Measurements from ENCODE around the gene SLC32A1.

SLC32A1 gene, protein sequence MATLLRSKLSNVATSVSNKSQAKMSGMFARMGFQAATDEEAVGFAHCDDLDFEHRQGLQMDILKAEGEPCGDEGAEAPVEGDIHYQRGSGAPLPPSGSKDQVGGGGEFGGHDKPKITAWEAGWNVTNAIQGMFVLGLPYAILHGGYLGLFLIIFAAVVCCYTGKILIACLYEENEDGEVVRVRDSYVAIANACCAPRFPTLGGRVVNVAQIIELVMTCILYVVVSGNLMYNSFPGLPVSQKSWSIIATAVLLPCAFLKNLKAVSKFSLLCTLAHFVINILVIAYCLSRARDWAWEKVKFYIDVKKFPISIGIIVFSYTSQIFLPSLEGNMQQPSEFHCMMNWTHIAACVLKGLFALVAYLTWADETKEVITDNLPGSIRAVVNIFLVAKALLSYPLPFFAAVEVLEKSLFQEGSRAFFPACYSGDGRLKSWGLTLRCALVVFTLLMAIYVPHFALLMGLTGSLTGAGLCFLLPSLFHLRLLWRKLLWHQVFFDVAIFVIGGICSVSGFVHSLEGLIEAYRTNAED

DNA sequence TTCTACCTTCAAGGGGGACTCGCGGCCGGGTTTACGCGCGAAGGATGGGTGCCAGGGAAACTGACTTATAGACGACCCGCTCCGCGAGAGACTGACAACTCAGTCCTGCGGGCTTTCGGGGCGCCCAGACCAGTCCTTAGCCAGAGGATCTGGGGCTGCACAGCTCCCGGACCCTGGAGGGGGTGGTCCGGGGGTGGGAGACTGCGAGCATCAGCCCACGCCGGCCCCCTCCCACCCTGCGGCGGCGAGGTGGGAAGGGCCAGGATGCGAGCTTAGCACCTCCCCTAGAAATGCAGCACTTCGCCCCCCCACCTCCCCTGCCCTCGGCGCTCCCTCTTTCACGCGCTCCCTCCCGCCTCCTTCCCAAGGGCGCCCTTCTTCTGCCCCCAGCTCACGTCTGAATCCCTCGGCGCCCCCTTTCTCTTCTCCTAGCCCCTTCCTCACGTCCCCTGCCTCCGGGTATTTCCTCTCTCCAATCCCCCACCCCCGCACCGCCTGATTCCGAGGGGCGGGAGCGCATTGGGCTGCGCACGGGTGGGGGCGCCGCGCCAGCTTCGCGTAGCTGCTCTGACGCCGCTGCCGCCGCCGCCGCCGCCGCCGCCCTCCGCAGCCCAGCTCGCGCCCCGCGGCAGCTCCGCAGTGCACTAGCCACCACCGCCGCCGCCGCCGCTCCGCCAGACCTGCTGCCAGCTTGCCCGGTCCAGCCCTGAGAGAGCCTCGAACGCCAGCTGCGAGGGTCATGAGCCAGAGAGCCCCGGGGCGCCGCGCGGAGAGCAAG lies at the start of gene SLC32A1:
TSS of gene SLC32A1 (plus strand) at position 639 of the 778 bp plus-strand sequence. CDS start 239 bp downstream, outside the sequence.
- DNase-seq (ENCODE audit: low spot score): no peak

DNA sequence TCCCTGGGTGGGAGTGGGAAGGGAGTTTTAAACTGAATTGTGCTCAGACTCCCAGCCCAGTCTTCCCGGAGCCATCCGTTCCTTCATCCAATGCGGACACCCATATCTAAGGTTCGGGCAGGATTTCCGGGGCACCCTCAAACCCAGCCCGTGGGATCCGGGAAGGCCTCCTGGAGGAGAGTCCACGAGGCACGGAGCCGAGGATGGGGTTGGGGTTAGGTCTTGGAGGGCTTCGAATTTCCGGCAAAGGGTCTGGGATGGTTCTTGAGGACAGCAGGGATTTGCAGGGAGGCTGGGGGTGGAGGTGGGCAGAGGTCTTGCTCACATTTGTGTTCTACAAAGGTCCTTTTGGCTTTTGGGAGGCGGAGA lies 49.5 kb upstream of the SLC32A1 start:
- no peak for DNase-seq (ENCODE audit: low spot score)

GRCh38 chr20:38676576-38676975 lies 47.7 kb upstream of the SLC32A1 start:
- DNase-seq (ENCODE audit: low spot score): no peak

- DNase-seq (ENCODE audit: low spot score): peak; percentile 12
These were observed 43.6 kb upstream of the SLC32A1 start for GRCh38 chr20:38680500-38681306.

- DNase-seq (ENCODE audit: low spot score): no peak
These were observed 39.0 kb upstream of the SLC32A1 start for GRCh38 chr20:38685271-38685670.

- DNase-seq (ENCODE audit: low spot score): no peak
These were observed 38.3 kb upstream of the SLC32A1 start for GRCh38 chr20:38685853-38686473.

GRCh38 chr20:38692436-38693411 lies 31.6 kb upstream of the SLC32A1 start:
- peak; percentile 84 for DNase-seq (ENCODE audit: low spot score)

DNA sequence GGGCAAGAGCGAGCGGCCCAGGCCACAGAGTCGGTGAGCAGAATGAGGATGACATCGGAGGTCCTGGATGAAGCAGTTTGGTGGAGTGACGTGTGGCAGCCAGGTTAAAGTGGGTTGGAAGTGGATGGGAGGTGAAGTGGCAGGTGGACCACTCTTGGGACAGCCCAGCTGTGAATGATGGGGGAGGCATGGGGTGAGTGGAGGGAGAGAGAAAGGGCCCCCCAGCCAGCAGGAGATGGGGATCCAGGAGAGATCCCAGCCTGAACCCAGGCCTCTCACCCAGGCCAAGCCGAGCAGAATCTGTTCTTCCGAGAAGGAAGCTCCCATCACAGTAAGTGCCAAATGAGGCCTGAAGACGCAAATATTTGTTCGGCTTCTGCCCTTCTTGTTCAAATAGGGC lies 27.0 kb upstream of the SLC32A1 start:
- DNase-seq (ENCODE audit: low spot score): no peak

DNA sequence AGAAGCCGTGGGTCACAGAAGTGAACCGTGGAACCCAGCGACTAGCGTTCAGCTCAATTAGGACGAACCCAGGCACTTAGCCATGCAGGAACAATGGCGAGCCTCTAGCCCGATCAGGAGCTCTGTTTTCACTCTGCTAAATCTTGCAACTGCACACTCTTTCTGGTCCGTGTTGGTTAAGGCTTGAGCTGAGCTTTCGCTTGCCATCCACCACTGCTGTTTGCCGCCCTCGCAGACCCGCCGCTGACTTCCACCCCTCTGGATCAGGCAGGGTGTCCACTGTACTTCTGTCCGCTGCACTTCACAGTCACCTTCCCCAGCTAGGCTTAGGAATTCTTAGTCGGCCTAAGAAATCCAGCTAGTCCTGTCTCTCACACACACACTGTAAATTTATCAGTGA lies 25.7 kb upstream of the SLC32A1 start:
- no peak for DNase-seq (ENCODE audit: low spot score)

DNA sequence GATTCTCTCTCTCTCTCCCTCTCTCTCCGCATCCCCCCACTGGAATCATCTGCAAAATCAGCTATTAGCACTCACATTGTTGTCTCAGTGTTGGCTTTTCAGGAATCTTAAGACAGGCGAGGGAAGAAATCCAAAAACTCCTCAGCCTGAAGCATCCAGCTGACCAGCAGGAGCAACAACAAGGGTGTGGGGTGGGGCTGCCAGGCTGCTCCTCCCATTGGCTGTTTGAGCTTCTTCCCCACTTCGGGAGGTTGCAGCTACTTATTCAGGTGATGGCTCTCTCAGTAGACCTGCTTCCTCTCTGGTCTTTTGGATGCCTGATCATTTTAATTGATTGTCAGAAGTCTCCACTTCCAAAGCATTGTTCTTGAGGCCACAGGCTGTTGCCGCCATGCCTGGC lies 24.1 kb upstream of the SLC32A1 start:
- DNase-seq (ENCODE audit: low spot score): no peak

GRCh38 chr20:38700926-38701325 lies 23.4 kb upstream of the SLC32A1 start:
- no peak for DNase-seq (ENCODE audit: low spot score)

DNA sequence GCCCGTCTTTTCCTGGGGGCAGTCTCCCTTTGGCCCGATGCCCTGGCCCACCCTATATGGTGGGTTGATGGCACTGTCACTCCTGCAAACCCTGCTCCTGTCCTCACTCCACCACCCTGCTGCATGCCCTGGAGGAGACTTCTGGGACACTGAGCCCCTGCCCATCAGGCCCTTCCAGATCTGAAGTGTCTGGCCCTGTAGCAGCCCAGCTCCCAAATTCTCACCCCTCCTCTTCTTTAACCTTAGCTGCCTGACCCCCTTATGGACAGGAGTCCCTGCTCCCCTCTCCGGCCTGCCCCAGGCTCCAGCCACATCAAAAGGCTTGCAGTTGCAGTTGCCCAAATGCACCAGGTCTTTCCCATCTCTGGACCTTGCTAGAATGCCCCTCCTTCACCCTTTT lies 20.8 kb upstream of the SLC32A1 start:
- DNase-seq (ENCODE audit: low spot score): no peak

- DNase-seq (ENCODE audit: low spot score): no peak
These were observed 20.1 kb upstream of the SLC32A1 start for GRCh38 chr20:38704136-38704535.

DNA sequence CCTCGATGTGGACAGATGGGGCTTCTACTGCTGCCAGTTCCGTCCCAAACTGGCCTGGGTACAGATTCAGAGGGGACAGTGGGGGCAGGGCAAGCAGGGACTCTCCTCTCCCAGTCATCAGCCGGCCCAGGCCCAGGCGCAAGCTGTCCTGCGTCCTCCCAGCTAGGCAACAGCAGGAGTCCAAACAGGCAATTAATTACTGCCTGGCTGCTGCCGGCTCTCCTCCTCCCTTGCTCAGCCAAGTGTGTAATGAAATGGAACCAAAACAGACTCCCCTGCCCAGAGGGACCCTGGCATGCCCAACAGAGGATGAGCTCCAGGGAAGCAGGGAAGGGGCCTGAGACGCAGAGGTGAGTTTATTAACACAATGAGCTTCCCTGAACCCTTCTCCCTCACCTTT lies 17.8 kb upstream of the SLC32A1 start:
- DNase-seq (ENCODE audit: low spot score): no peak

- DNase-seq (ENCODE audit: low spot score): no peak
These were observed 10.0 kb upstream of the SLC32A1 start for GRCh38 chr20:38714308-38714707.

DNA sequence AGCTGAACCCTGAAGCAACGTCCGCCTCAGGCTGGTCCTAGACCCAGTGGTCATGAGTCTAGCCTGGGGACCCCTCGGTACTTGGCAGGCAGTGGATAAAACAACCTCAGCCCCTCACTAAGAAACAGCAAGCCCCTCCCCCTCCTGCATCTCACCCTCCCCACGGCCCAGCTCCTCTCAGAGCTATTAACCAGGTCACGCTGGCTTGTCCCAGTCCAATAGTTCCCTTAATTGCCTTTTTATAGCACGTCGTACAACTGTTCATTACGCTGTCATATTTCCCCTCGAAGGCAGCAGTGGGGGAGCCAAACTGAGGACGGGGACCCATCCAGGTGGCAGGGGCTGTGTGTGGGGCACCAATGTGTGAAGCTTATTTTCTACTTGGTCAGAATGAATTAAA lies 8.6 kb upstream of the SLC32A1 start:
- DNase-seq (ENCODE audit: low spot score): no peak

DNA sequence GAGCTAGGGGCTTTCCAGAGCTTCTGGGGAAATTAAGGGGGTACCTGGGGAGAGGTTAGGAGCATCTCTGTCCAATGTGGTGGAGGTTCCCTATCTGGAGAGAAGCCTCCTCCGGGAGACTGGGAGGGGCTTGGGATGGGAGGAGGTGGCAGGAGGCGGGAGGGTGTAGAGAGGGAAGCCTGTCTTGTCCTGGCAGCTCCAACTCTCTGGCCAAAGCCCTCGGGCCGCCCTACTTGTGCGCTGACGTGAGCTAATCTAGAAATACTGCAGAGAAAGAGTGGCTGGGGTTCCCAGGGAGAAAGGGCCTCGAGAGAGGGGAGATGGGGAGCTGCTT lies 1.6 kb upstream of the SLC32A1 start:
- no peak for DNase-seq (ENCODE audit: low spot score)

GRCh38 chr20:38723017-38723847 lies 1.1 kb upstream of the SLC32A1 start:
- DNase-seq (ENCODE audit: low spot score): no peak

DNA sequence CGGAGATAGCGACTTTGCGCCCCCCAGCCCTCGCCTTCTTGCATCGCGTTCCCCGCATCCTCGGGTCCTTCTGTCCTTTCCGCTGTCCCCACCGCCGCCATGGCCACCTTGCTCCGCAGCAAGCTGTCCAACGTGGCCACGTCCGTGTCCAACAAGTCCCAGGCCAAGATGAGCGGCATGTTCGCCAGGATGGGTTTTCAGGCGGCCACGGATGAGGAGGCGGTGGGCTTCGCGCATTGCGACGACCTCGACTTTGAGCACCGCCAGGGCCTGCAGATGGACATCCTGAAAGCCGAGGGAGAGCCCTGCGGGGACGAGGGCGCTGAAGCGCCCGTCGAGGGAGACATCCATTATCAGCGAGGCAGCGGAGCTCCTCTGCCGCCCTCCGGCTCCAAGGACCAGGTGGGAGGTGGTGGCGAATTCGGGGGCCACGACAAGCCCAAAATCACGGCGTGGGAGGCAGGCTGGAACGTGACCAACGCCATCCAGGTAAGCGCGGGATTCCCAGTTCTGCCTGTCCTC lies 401 bp downstream of the SLC32A1 start:
- DNase-seq (ENCODE audit: low spot score): no peak
